Body of pancreas (tissue), 4 donors: Measurements from ENCODE around the gene MED25. TPM values are rescaled to one million over a fixed set of nuclear protein-coding genes. Genes with fewer than 3 reads are reported as not detected.

Source experiments
- ATAC-seq: fragments of 150-250 bp; one replicate; pipeline ENCODE4 v1.9.1; 2016
- DNase-seq, 4 donors: peaks; one replicate each; pipeline ENCODE4 v3.0.0-alpha.2; 2019
- H3K27ac ChIP-seq, 4 donors: fragments of 200-600 bp; sonication (generic); 1 replicate in 3 of 4; 2 replicates in 1 of 4; pipeline versions ENCODE4 v1.5.1 to v1.6.1; 2016 to 2019; ENCODE audit warnings: mild to moderate bottlenecking in 1 of 4, mixed read lengths in 1 of 4, moderate library complexity in 1 of 4
- H3K27me3 ChIP-seq, 2 donors: fragments of 200-600 bp; sonication (generic); one replicate each; pipeline ENCODE4 v1.6.0; 2016; ENCODE audit warnings: mild to moderate bottlenecking in 1 of 2
- H3K36me3 ChIP-seq, 2 donors: fragments of 200-600 bp; sonication (generic); replicated peaks in 1 of 2; 2 replicates each; pipeline ENCODE4 v1.5.1; 2016; ENCODE audit warnings: low read depth in 2 of 2; ENCODE audit not compliant: insufficient read depth in 1 of 2
- H3K4me1 ChIP-seq: fragments of 200-600 bp; sonication (generic); one replicate; pipeline ENCODE4 v1.6.0; 2016
- H3K4me3 ChIP-seq, 2 donors: fragments of 200-600 bp; sonication (generic); 1 replicate in 1 of 2; 2 replicates in 1 of 2; pipeline ENCODE4 v1.5.1; 2016 to 2019
- H3K9me3 ChIP-seq, 3 donors: fragments of 200-600 bp; sonication (generic); 1 replicate in 2 of 3; 2 replicates in 1 of 3; pipeline ENCODE4 v1.5.1; 2016
- POLR2A ChIP-seq, 3 donors: fragments of 450-650 bp; IDR thresholded peaks; one replicate each; pipeline ENCODE4 v1.6.1; 2016; ENCODE audit warnings: antibody characterized with exemption in 3 of 3, mild to moderate bottlenecking in 2 of 3
- WGBS, 2 donors: methylation state at CpG; one replicate each; pipeline ENCODE4 v1.1.5; 2017; 5-methylcytosine and 5-hydroxymethylcytosine counted together
- intact Hi-C: fragments of 100-400 bp; cut with DNase I; formaldehyde crosslinking; loops from one replicate; pipeline ENCODE4 v1.15.1; 2023
- microRNA-seq, 2 donors: library from miRNA; unstranded; fragments of <30 nt; microRNA quantifications; one replicate each; pipeline ENCODE4, GENCODE V29; 2016; ENCODE audit warnings: borderline number of aligned reads in 2 of 2, borderline replicate concordance in 2 of 2
- small RNA-seq: library from RNA; depleted of rRNA; stranded (forward); fragments of <200 nt; gene quantifications from one replicate; pipeline ENCODE3, GENCODE V24; 2016
- total RNA-seq, 2 donors: library from RNA; depleted of rRNA; stranded (reverse); fragments of >200 nt; gene quantifications; one replicate each; pipeline ENCODE4 v1.1.0, GENCODE V29; 2016
- TF ChIP-seq, protein P1 (sequence below), 7 experiments: fragments of 450-650 bp in 4 of 7; fragments of 200-600 bp in 3 of 7; sonication (generic) in 3 of 7; IDR thresholded peaks; one replicate each; pipeline ENCODE4 v1.5.1; 2016 to 2019; ENCODE audit warnings: antibody characterized with exemption in 7 of 7

MED25 gene
- total RNA-seq, 2 donors from 2014 or later = 15.8 to 16.9 TPM

DNA sequence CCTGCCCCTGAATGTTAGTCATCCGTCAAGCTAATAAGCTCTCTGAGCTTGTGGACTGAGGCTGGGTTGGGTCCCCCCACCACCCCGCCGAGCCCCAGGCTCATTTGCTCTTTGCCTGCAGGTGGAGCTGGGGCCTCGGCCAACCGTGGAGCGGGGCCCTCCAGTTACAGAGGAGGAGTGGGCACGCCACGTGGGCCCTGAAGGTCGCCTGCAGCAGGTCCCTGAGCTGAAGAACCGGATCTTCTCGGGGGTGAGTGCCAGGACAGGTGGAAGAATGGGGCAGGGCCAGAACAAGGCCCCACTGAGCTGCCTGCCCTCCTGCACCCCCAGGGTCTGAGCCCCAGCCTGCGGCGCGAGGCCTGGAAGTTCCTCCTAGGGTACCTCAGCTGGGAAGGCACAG is 64.6 kb downstream of the MED25 start:
- peaks cover 10% of the 10 kb centered on the region for H3K4me1 ChIP-seq
- ATAC-seq (no peak), DNase-seq (no peak)
- WGBS, 2 donors = 95% methylated on average over 12 of the region's 14 CpGs; no CpG with 5 or more reads in 1 of the 2 donors
- TF ChIP-seq, protein P1, sequence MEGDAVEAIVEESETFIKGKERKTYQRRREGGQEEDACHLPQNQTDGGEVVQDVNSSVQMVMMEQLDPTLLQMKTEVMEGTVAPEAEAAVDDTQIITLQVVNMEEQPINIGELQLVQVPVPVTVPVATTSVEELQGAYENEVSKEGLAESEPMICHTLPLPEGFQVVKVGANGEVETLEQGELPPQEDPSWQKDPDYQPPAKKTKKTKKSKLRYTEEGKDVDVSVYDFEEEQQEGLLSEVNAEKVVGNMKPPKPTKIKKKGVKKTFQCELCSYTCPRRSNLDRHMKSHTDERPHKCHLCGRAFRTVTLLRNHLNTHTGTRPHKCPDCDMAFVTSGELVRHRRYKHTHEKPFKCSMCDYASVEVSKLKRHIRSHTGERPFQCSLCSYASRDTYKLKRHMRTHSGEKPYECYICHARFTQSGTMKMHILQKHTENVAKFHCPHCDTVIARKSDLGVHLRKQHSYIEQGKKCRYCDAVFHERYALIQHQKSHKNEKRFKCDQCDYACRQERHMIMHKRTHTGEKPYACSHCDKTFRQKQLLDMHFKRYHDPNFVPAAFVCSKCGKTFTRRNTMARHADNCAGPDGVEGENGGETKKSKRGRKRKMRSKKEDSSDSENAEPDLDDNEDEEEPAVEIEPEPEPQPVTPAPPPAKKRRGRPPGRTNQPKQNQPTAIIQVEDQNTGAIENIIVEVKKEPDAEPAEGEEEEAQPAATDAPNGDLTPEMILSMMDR (IDR thresholded peaks at IDR 0.05) = no peak
- TF ChIP-seq POLR2A (IDR thresholded peaks at IDR 0.05) = no peak
- H3K27me3 ChIP-seq = no peaks in the 10 kb centered on the region
- no peaks in the 10 kb centered on the region for H3K9me3 ChIP-seq
- intact Hi-C loops = no loop called here
- no peak overlapping the region for H3K4me3 ChIP-seq
- H3K27ac ChIP-seq = no peak overlapping the region
- H3K36me3 ChIP-seq = peaks cover 36 to 42% of the 10 kb centered on the region in 2 donors

DNA sequence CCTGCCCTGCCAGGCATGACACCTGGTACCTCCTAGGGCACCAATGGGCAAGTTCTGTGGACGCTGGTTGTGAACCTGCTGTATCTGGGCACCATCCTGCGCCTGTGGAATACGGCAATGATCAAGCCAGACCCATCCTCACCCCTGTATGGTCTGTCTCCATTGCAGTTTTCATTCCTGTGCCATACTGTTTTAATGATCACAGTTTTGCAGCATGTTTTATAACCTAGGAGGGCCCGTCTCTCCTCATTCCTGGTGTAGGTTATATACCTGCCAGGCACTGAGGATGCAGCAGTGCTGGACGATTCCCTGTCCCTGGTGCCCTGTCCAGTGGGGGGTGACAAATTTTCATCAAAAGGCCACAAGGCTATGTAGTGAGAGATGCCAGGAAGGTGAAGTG is 65.0 kb downstream of the MED25 start:
- WGBS, 2 donors = 93 to 95% methylated on average over 5 of the region's 5 CpGs
- intact Hi-C loops = no loop called here
- no peak for DNase-seq
- no peak overlapping the region for H3K27ac ChIP-seq
- no peaks in the 10 kb centered on the region for H3K9me3 ChIP-seq
- TF ChIP-seq, protein P1 (IDR thresholded peaks at IDR 0.05) = no peak
- TF ChIP-seq POLR2A (IDR thresholded peaks at IDR 0.05) = no peak
- no peaks in the 10 kb centered on the region for H3K27me3 ChIP-seq
- no peak overlapping the region for H3K4me3 ChIP-seq
- no peak for ATAC-seq
- peaks cover 36 to 42% of the 10 kb centered on the region in 2 donors for H3K36me3 ChIP-seq
- peaks cover 8% of the 10 kb centered on the region for H3K4me1 ChIP-seq

DNA sequence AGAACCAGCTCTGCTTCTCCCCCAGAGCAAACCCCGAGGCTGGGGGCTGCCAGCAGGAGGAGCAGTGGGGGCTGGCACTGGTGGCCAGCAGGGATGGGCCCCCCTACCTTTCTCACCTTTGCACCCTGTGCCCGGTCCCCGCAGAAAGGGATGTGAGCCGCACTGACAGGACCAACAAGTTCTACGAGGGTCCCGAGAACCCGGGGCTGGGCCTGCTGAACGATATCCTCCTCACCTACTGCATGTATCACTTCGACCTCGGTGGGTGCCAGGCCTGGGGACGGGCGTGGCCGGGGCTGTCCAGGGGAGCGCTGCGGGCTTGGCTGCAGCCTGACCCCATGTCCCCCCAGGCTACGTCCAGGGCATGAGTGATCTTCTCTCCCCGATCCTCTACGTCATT is 66.0 kb downstream of the MED25 start:
- WGBS, 2 donors = 90 to 97% methylated on average over 6 to 13 of the region's 18 CpGs
- H3K9me3 ChIP-seq = no peaks in the 10 kb centered on the region
- no peaks in the 10 kb centered on the region for H3K4me1 ChIP-seq
- no peak overlapping the region for H3K4me3 ChIP-seq
- ATAC-seq = no peak
- intact Hi-C loops = no loop called here
- no peaks in the 10 kb centered on the region for H3K27me3 ChIP-seq
- peaks cover 36 to 42% of the 10 kb centered on the region in 2 donors for H3K36me3 ChIP-seq
- peak in 1 of 4 donors; percentile 11 for DNase-seq
- TF ChIP-seq POLR2A (IDR thresholded peaks at IDR 0.05) = no peak
- no peak overlapping the region for H3K27ac ChIP-seq

DNA sequence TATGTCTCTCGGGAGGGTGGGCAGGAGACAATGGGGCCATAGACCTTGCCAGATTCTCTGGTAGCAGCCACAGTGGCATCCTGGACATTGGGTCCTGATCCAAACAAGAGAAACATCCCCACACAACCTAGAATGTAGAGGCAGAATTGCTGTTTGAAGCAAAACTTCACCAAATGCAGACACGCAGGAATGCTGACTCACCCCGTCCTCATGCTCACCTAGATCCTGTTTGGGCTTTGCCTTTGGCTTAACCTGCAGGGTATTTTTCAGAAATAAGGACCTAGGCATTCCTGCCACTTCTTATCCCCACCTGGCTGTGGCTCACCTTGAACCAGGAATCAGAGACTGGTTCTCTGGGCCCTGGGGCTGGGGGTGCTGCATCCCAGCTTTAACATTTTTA is 66.7 kb downstream of the MED25 start:
- 94 to 100% methylated on average over 2 to 3 of the region's 3 CpGs for WGBS, 2 donors
- Histone ChIP-seq H3K4me3 (no peak overlapping the region), H3K36me3 (peaks cover 36 to 42% of the 10 kb centered on the region in 2 donors), H3K9me3 (no peaks in the 10 kb centered on the region), H3K27ac (no peak overlapping the region), H3K27me3 (no peaks in the 10 kb centered on the region), H3K4me1 (peaks cover 1% of the 10 kb centered on the region)
- DNase-seq (no peak), ATAC-seq (no peak)
- no peak for TF ChIP-seq POLR2A (IDR thresholded peaks at IDR 0.05)
- TF ChIP-seq, protein P1 (IDR thresholded peaks at IDR 0.05) = no peak
- intact Hi-C loops = no loop called here

Small RNAs within 50 kb of the gene (microRNA-seq; reads per million reads assigned to microRNA genes)
- gene MIR4749 (1.8 to 2.8 reads per million in 2 donors), gene MIR6799 (0 to 0.47 reads per million in 2 donors), gene MIR6800 (0 reads per million in 2 donors)

Small RNAs within 50 kb of the gene (small RNA-seq; reads per million reads assigned to genes)
- gene MIR4749 = not detected
- not detected for gene MIR6799

Other genes starting within 250 kb of the MED25 start
- gene NOSIP, start 237.7 kb upstream of the MED25 start, total RNA-seq = 10 to 100 TPM; 50.6 to 73.2 TPM
- 1 to 10 TPM; 2.6 to 4.9 TPM for gene PRRG2, start 237.0 kb upstream of the MED25 start, total RNA-seq
- gene PRR12, start 227.1 kb upstream of the MED25 start, total RNA-seq = 10 to 100 TPM in 1 of 2 donors, 1 to 10 TPM in 1; 8.0 to 23.4 TPM
- gene RRAS, start 178.1 kb upstream of the MED25 start, total RNA-seq = 10 to 100 TPM; 10.9 to 17.9 TPM
- gene SCAF1, start 176.1 kb upstream of the MED25 start, total RNA-seq = 10 to 100 TPM; 16.1 to 36.6 TPM
- gene IRF3, start 152.4 kb upstream of the MED25 start, total RNA-seq = 100 to 1,000 TPM in 1 of 2 donors, 10 to 100 TPM in 1; 46.7 to 134 TPM
- gene BCL2L12, start 152.4 kb upstream of the MED25 start, total RNA-seq = 1 to 10 TPM; 3.6 to 5.6 TPM
- 10 to 100 TPM; 45.4 to 71.2 TPM for gene PRMT1, start 141.0 kb upstream of the MED25 start, total RNA-seq
- gene ADM5, start 128.7 kb upstream of the MED25 start, total RNA-seq = 1 to 10 TPM in 1 of 2 donors, not detected in 1; 1.6 TPM
- 1 to 10 TPM in 1 of 2 donors, under 1 TPM in 1; 0.66 to 3.4 TPM for gene CPT1C, start 127.2 kb upstream of the MED25 start, total RNA-seq
- under 1 TPM in 1 of 2 donors, not detected in 1; 0.52 TPM for gene TSKS, start 55.0 kb upstream of the MED25 start, total RNA-seq
- 10 to 100 TPM; 43.5 to 45.9 TPM for gene AP2A1, start 51.3 kb upstream of the MED25 start, total RNA-seq
- 10 to 100 TPM in 1 of 2 donors, 1 to 10 TPM in 1; 8.9 to 24.1 TPM for gene FUZ, start 5.0 kb upstream of the MED25 start, total RNA-seq
- 10 to 100 TPM; 69.0 to 70.2 TPM for gene PTOV1, start 32.9 kb downstream of the MED25 start, total RNA-seq
- gene PNKP, start 49.3 kb downstream of the MED25 start, total RNA-seq = 100 to 1,000 TPM in 1 of 2 donors, 10 to 100 TPM in 1; 59.7 to 122 TPM
- 10 to 100 TPM in 1 of 2 donors, 1 to 10 TPM in 1; 7.5 to 20.1 TPM for gene AKT1S1, start 59.1 kb downstream of the MED25 start, total RNA-seq
- gene TBC1D17, start 59.4 kb downstream of the MED25 start, total RNA-seq = 10 to 100 TPM; 25.9 to 37.6 TPM
- under 1 TPM in 1 of 2 donors, not detected in 1; 0.52 TPM for gene IL4I1, start 78.6 kb downstream of the MED25 start, total RNA-seq
- 10 to 100 TPM in 1 of 2 donors, 1 to 10 TPM in 1; 4.7 to 12.2 TPM for gene ATF5, start 110.9 kb downstream of the MED25 start, total RNA-seq
- 10 to 100 TPM; 17.9 to 21.8 TPM for gene NUP62, start 111.2 kb downstream of the MED25 start, total RNA-seq
- gene SIGLEC11, start 142.9 kb downstream of the MED25 start, total RNA-seq = 10 to 100 TPM in 1 of 2 donors, 1 to 10 TPM in 1; 1.3 to 12.5 TPM
- gene VRK3, start 207.1 kb downstream of the MED25 start, total RNA-seq = 10 to 100 TPM; 32.7 to 33.3 TPM
- gene ZNF473, start 207.7 kb downstream of the MED25 start, total RNA-seq = 1 to 10 TPM; 4.9 to 5.4 TPM